A549 (cell line): ENCODE data around the gene MVK. TPM values are rescaled to one million over a fixed set of nuclear protein-coding genes. Genes with fewer than 3 reads are reported as not detected.

Experiments
- ATAC-seq, 2 experiments: fragments of 200-7000 bp in 1 of 2; fragments of >200 bp in 1 of 2; cut with Nextera tagmentation in 1 of 2; cut with Tn5 transposase in 1 of 2; 3 replicates each; pipeline versions ENCODE4 v1.8.0 to v1.9.1; 2018 to 2020; ENCODE audit warnings: mild to moderate bottlenecking in 1 of 2, moderate library complexity in 1 of 2
- CTCF ChIA-PET: fragments of 300-600 bp; sonication (Branson Sonifier 250); formaldehyde crosslinking; extraction: SDS; loops from one replicate; lab custom pipeline; 2021; ENCODE audit warnings: antibody characterized with exemption, inconsistent platforms; lab: Yijun Ruan, JAX
- POLR2A ChIA-PET: fragments of 350-600 bp; formaldehyde crosslinking; extraction: SDS; loops from one replicate; lab custom pipeline; 2021; ENCODE audit warnings: antibody characterized with exemption, inconsistent platforms; lab: Yijun Ruan, JAX
- DNase-seq, 2 experiments: peaks; one replicate each; pipeline versions ENCODE4 v3.0.0 to v3.0.0-alpha.2; 2011 to 2016; ENCODE audit warnings: low read depth in 1 of 2, low spot score in 1 of 2
- FAIRE-seq: peaks from 2 replicates; lab custom pipeline; 2011; peaks lifted over from hg19 to GRCh38; lab: Jason Lieb, UNC
- H3K27ac ChIP-seq, 2 experiments: fragments of >200 bp; sonication (Bioruptor Twin); formaldehyde crosslinking; 3 replicates each; pipeline ENCODE4 v1.5.1; 2016 to 2017
- H3K4me1 ChIP-seq: fragments of >200 bp; sonication (Bioruptor Twin); formaldehyde crosslinking; 3 replicates; pipeline ENCODE4 v1.6.1; 2016
- H3K4me2 ChIP-seq: fragments of >200 bp; sonication (Bioruptor Twin); formaldehyde crosslinking; 3 replicates; pipeline ENCODE4 v1.6.1; 2016
- H3K4me3 ChIP-seq: fragments of >200 bp; sonication (Bioruptor Twin); formaldehyde crosslinking; 3 replicates; pipeline ENCODE4 v1.5.1; 2016
- H3K9me3 ChIP-seq: fragments of >200 bp; sonication (Bioruptor Twin); formaldehyde crosslinking; 3 replicates; pipeline ENCODE4 v1.6.1; 2016
- CTCF ChIP-seq: fragments of >200 bp; sonication (Bioruptor Twin); formaldehyde crosslinking; IDR thresholded peaks from 3 replicates; pipeline ENCODE4 v1.5.1; 2016
- E2F6 ChIP-seq: IDR thresholded peaks from 2 replicates; pipeline ENCODE4 v1.6.1; 2012; ENCODE audit warnings: low read depth, borderline replicate concordance
- EHF ChIP-seq: fragments of 250-450 bp; sonication (Bioruptor Pico); IDR thresholded peaks from 2 replicates; pipeline ENCODE4 v1.5.0; 2020; ENCODE audit warnings: mild to moderate bottlenecking
- ELK1 ChIP-seq: fragments of 150-350 bp; IDR thresholded peaks from 2 replicates; pipeline ENCODE4 v1.6.1; 2014; ENCODE audit warnings: low read depth, mild to moderate bottlenecking, low read length
- FOSL2 ChIP-seq, 2 experiments: fragments of 450-650 bp in 1 of 2; fragments of >200 bp in 1 of 2; sonication (Bioruptor Twin) in 1 of 2; formaldehyde crosslinking; IDR thresholded peaks; 2 replicates each; pipeline versions ENCODE4 v1.5.0 to v1.6.1; 2016 to 2020; ENCODE audit warnings: mild to moderate bottlenecking in 1 of 2, moderate library complexity in 1 of 2
- FOXS1 ChIP-seq: fragments of 250-450 bp; sonication (Bioruptor Pico); IDR thresholded peaks from 2 replicates; pipeline ENCODE4 v1.5.0; 2020; ENCODE audit warnings: mild to moderate bottlenecking, moderate library complexity
- HDAC2 ChIP-seq: fragments of 200-600 bp; sonication (generic); IDR thresholded peaks from 2 replicates; pipeline ENCODE4 v1.6.1; 2016
- HOXB5 ChIP-seq: fragments of 250-450 bp; sonication (Bioruptor Pico); IDR thresholded peaks from 2 replicates; pipeline ENCODE4 v1.5.0; 2020; ENCODE audit warnings: mild to moderate bottlenecking, moderate library complexity
- JUN ChIP-seq, 2 experiments: fragments of >200 bp; sonication (Bioruptor Twin); formaldehyde crosslinking; IDR thresholded peaks; 2 replicates in 1 of 2; 3 replicates in 1 of 2; pipeline ENCODE4 v1.6.1; 2016 to 2017
- JUNB ChIP-seq: fragments of >200 bp; sonication (Bioruptor Twin); formaldehyde crosslinking; IDR thresholded peaks from 2 replicates; pipeline ENCODE4 v1.6.1; 2016
- MAZ ChIP-seq: fragments of 150-350 bp; IDR thresholded peaks from 2 replicates; pipeline ENCODE4 v1.6.1; 2014; ENCODE audit warnings: antibody characterized with exemption, low read depth, low read length, borderline replicate concordance
- NR3C1 ChIP-seq: fragments of >200 bp; sonication (Bioruptor Twin); formaldehyde crosslinking; IDR thresholded peaks from 3 replicates; pipeline ENCODE4 v1.6.1; 2017
- PBX3 ChIP-seq: IDR thresholded peaks from 2 replicates; pipeline ENCODE4 v1.6.1; 2012
- PHF8 ChIP-seq: fragments of 200-600 bp; sonication (generic); IDR thresholded peaks from 2 replicates; pipeline ENCODE4 v1.6.1; 2016; ENCODE audit warnings: low read depth, mild to moderate bottlenecking, antibody characterized with exemption, moderate library complexity, borderline replicate concordance
- POLR2AphosphoS2 ChIP-seq: conservative IDR thresholded peaks from 2 replicates; pipeline ENCODE4 v1.6.1; 2012; ENCODE audit warnings: low read length, improper control_type of control experiment, inconsistent platforms
- RAD21 ChIP-seq, 2 experiments: fragments of >200 bp in 1 of 2; sonication (Bioruptor Twin) in 1 of 2; formaldehyde crosslinking in 1 of 2; IDR thresholded peaks in 1 of 2; conservative IDR thresholded peaks in 1 of 2; 2 replicates in 1 of 2; 3 replicates in 1 of 2; pipeline ENCODE4 v1.6.1; 2012 to 2018; ENCODE audit warnings: inconsistent platforms in 1 of 2
- USF2 ChIP-seq: fragments of 450-650 bp; IDR thresholded peaks from 2 replicates; pipeline ENCODE4 v1.6.1; 2014; ENCODE audit warnings: antibody characterized with exemption
- WGBS: methylation state at CpG from one replicate; pipeline ENCODE4 v1.1.6; 2017; ENCODE audit errors: missing lambda C conversion rate; 5-methylcytosine and 5-hydroxymethylcytosine counted together
- polyA plus RNA-seq, 4 experiments: library from polyadenylated mRNA; depleted of rRNA in 3 of 4; stranded (reverse); fragments of >200 nt; fragmentation: RNase III in 1 of 4; extraction: RNeasy Plus Mini Kit Qiagen cat#74134 plus additional on column Dnase treatment in 1 of 4; gene quantifications; 2 replicates in 3 of 4; 3 replicates in 1 of 4; pipeline ENCODE4 v1.2.3, GENCODE V29; 2011 to 2017
- TF ChIP-seq, protein P1 (sequence below): fragments of >200 bp; sonication (Bioruptor Twin); formaldehyde crosslinking; IDR thresholded peaks from 3 replicates; pipeline ENCODE4 v1.6.1; 2016
- TF ChIP-seq, protein P2 (sequence below): IDR thresholded peaks from 2 replicates; pipeline ENCODE4 v1.6.1; 2012
- TF ChIP-seq, protein P3 (sequence below): fragments of >200 bp; sonication (Bioruptor Twin); formaldehyde crosslinking; IDR thresholded peaks from 2 replicates; pipeline ENCODE4 v1.6.1; 2016

MVK gene
- polyA plus RNA-seq, 2 of the 4 experiments (the other 2 are of a cell fraction), result 5.9 to 14.8 TPM

DNA sequence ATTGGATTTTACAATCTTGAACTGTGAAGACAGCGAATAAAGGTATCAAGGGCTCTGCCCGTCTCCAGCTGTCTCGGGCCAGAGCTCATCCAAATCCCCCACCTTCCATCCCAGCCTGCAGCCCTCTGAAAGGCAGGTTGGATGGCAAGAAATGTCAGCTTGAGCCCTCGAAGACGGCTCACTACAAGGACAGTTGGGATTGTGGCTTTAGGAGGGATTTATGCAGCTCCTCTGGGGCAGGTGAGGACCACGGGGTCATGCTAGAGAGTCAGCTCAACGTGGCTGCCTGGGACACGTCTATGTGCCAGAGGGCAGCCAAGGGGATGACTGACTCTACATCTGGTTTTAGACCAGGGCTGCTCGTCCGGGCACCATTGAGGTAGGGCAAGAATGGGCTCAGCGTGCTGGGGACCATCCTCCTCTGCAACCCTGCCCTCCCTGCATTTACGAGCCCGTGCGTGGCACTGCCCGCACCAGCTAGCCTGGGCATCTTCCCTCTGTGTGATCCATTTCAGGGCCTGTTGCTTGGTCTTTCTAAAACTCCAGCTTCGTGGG is 16.2 kb downstream of the MVK start:
- DNase-seq, result no peak
- H3K27ac ChIP-seq, result no peak overlapping the region
- H3K4me2 ChIP-seq, result no peak overlapping the region
- no peak for FAIRE-seq
- H3K4me1 ChIP-seq, result peaks cover 9% of the 10 kb centered on the region; the same call in 2 of the 3 replicates
- no peak overlapping the region for H3K4me3 ChIP-seq
- CTCF ChIA-PET, result interaction anchor here (1.2 to 10.5 kb wide), 4 partner anchors 7 to 185 kb away, joined by 3 to 123 read pairs (median 29); no protein-coding TSS in a partner anchor
- H3K9me3 ChIP-seq, result no peaks in the 10 kb centered on the region
- no peak for ATAC-seq
- POLR2A ChIA-PET, result interaction anchor here (1.3 kb wide), 1 partner anchor 16 kb away, joined by 3 read pairs; the partner anchor contains the start of genes MMAB and MVK
- no peak for TF ChIP-seq HDAC2
- TF ChIP-seq, protein P1, sequence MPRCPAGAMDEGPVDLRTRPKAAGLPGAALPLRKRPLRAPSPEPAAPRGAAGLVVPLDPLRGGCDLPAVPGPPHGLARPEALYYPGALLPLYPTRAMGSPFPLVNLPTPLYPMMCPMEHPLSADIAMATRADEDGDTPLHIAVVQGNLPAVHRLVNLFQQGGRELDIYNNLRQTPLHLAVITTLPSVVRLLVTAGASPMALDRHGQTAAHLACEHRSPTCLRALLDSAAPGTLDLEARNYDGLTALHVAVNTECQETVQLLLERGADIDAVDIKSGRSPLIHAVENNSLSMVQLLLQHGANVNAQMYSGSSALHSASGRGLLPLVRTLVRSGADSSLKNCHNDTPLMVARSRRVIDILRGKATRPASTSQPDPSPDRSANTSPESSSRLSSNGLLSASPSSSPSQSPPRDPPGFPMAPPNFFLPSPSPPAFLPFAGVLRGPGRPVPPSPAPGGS, result no peak
- TF ChIP-seq JUNB, result no peak
- TF ChIP-seq RAD21 (conservative IDR thresholded peaks at IDR 0.05 in 1 of 2, IDR thresholded peaks at IDR 0.05 in 1 of 2), result no peak
- TF ChIP-seq JUN (IDR thresholded peaks at IDR 0.05), result no peak
- TF ChIP-seq PBX3, result no peak
- TF ChIP-seq USF2, result no peak
- TF ChIP-seq MAZ, result no peak
- TF ChIP-seq POLR2AphosphoS2, result no peak
- no peak for TF ChIP-seq FOSL2 (IDR thresholded peaks at IDR 0.05)
- no peak for TF ChIP-seq FOSL2 (CRISPR knock-in tag; IDR thresholded peaks at IDR 0.05)
- no peak for TF ChIP-seq FOXS1 (CRISPR knock-in tag)
- no peak for TF ChIP-seq NR3C1
- TF ChIP-seq PHF8, result no peak
- TF ChIP-seq ELK1, result no peak
- TF ChIP-seq, all 56 proteins: peak for 0
- WGBS, result 78% methylated on average over 16 of the region's 16 CpGs

DNA sequence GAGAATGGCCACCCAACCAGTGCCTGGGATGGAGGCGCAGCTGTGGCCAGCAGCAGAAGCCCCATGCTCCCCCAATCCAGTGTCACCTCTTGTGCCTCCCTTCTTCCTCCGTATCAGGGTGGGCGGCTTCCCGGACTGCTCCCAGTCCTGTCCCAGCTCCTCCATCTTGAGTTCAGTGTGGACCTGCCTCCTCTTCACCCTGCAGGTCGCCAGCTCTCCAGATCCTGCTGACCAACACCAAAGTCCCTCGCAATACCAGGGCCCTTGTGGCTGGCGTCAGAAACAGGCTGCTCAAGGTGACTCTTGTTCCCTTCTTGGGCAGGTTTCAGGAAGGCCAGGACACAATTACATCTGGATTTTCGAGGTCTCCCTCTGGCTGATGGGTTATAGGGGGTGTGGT is 17.0 kb downstream of the MVK start:
- H3K9me3 ChIP-seq, result no peaks in the 10 kb centered on the region
- H3K4me3 ChIP-seq, result no peak overlapping the region
- H3K27ac ChIP-seq, result no peak overlapping the region
- H3K4me1 ChIP-seq, result peaks cover 9% of the 10 kb centered on the region; the same call in 2 of the 3 replicates
- ATAC-seq (no peak), FAIRE-seq (no peak), DNase-seq (no peak)
- CTCF ChIA-PET, result interaction anchor here (1.2 to 10.5 kb wide), 4 partner anchors 6 to 184 kb away, joined by 3 to 123 read pairs (median 29); no protein-coding TSS in a partner anchor
- POLR2A ChIA-PET, result no interaction called here
- WGBS, result 83% methylated on average over 8 of the region's 8 CpGs
- H3K4me2 ChIP-seq, result no peak overlapping the region
- TF ChIP-seq, protein P2, sequence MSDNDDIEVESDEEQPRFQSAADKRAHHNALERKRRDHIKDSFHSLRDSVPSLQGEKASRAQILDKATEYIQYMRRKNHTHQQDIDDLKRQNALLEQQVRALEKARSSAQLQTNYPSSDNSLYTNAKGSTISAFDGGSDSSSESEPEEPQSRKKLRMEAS, result no peak
- TF ChIP-seq, protein P3, sequence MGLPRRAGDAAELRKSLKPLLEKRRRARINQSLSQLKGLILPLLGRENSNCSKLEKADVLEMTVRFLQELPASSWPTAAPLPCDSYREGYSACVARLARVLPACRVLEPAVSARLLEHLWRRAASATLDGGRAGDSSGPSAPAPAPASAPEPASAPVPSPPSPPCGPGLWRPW, result no peak
- TF ChIP-seq EHF (CRISPR knock-in tag) (no peak), HOXB5 (no peak), E2F6 (no peak), CTCF (no peak)
